ENCODE measurements around the gene IRF2BP1.
A peak's percentile ranks its signal among the peaks of the same experiment; 100 is the strongest.
"Not testable (repeated sequence)": the region's sequence is repeated elsewhere in the genome, so short reads cannot be mapped to it uniquely, and the experiment has no call there.

Gene IRF2BP1

GRCh38 chr19:45881082-45881908, 4.6 kb downstream of the IRF2BP1 start:
- DNase-seq = no peak

- no peak for DNase-seq
Measured at GRCh38 chr19:45879971-45880370, 6.0 kb downstream of the IRF2BP1 start.

GRCh38 chr19:45879055-45879454, 6.9 kb downstream of the IRF2BP1 start:
- no peak for DNase-seq

- DNase-seq = no peak
Measured at GRCh38 chr19:45878043-45878794, 7.7 kb downstream of the IRF2BP1 start.

- peak; percentile 24 to 45 for DNase-seq
Measured at GRCh38 chr19:45876411-45877197, 9.3 kb downstream of the IRF2BP1 start.

GRCh38 chr19:45876161-45876410, 9.9 kb downstream of the IRF2BP1 start:
- DNase-seq = no peak

GRCh38 chr19:45874620-45874966, 11.3 kb downstream of the IRF2BP1 start:
- no peak for DNase-seq

- DNase-seq = no peak
Measured at GRCh38 chr19:45873219-45873772, 12.6 kb downstream of the IRF2BP1 start.

- no peak for DNase-seq
Measured at GRCh38 chr19:45872095-45872919, 13.6 kb downstream of the IRF2BP1 start.

- no peak for DNase-seq
Measured at GRCh38 chr19:45870798-45871197, 15.1 kb downstream of the IRF2BP1 start.

GRCh38 chr19:45867241-45867640, 18.7 kb downstream of the IRF2BP1 start:
- DNase-seq = not testable (repeated sequence)

- DNase-seq = no peak
Measured at GRCh38 chr19:45866400-45867176, 19.4 kb downstream of the IRF2BP1 start.

- DNase-seq = no peak
Measured at GRCh38 chr19:45865269-45865948, 20.5 kb downstream of the IRF2BP1 start.

GRCh38 chr19:45864629-45865082, 21.3 kb downstream of the IRF2BP1 start:
- DNase-seq = no peak

GRCh38 chr19:45863840-45864628, 21.9 kb downstream of the IRF2BP1 start, which contains the start of gene FOXA3:
Gene FOXA3 (plus strand): TSS chr19:45864326. CDS start chr19:45864457, 131 bp downstream.
- peak; percentile 31 to 52 for DNase-seq

GRCh38 chr19:45863335-45863839, 22.6 kb downstream of the IRF2BP1 start:
- DNase-seq = no peak

- DNase-seq = peak; percentile 98 to 99
Measured at GRCh38 chr19:45862564-45863334, 23.2 kb downstream of the IRF2BP1 start, which contains the start of gene SYMPK. Gene SYMPK (minus strand): TSS chr19:45863147. CDS start chr19:45854495, 8,652 bp downstream.

GRCh38 chr19:45862271-45862563, 23.7 kb downstream of the IRF2BP1 start:
- no peak for DNase-seq

Data from Kasumi-1 (cell line).